Lower leg skin (tissue), 4 donors: Measurements from ENCODE around the gene SNRNP35. TPM values are rescaled to one million over a fixed set of nuclear protein-coding genes. Genes with fewer than 3 reads are reported as not detected.

Source experiments
- DNase-seq, 2 donors: peaks; one replicate each; pipeline ENCODE4 v3.0.0-alpha.2; 2019; ENCODE audit warnings: low spot score in 2 of 2
- H3K4me3 ChIP-seq: fragments of 200-600 bp; sonication (generic); 2 replicates; pipeline ENCODE4 v1.5.1; 2017; ENCODE audit warnings: mild to moderate bottlenecking, low read depth; ENCODE audit not compliant: poor library complexity, severe bottlenecking
- POLR2A ChIP-seq, 2 donors: fragments of 450-650 bp; IDR thresholded peaks; one replicate each; pipeline ENCODE4 v1.6.1; 2016 to 2017; ENCODE audit warnings: antibody characterized with exemption in 2 of 2, mild to moderate bottlenecking in 1 of 2, moderate library complexity in 1 of 2
- WGBS, 2 donors: methylation state at CpG; one replicate each; pipeline ENCODE4 v1.1.5; 2018; 5-methylcytosine and 5-hydroxymethylcytosine counted together
- intact Hi-C: fragments of 100-400 bp; cut with DNase I; formaldehyde crosslinking; loops from one replicate; pipeline ENCODE4 v1.15.0; 2023; ENCODE audit warnings: low total_unique reads
- total RNA-seq, 4 donors: library from RNA; depleted of rRNA; stranded (reverse); fragments of >200 nt; gene quantifications; one replicate each; pipeline ENCODE4 v1.1.0, GENCODE V29; 2016
- TF ChIP-seq, protein P1 (sequence below), 3 donors: fragments of 450-650 bp; IDR thresholded peaks; one replicate each; pipeline ENCODE4 v1.5.1; 2016; ENCODE audit warnings: antibody characterized with exemption in 3 of 3, mild to moderate bottlenecking in 3 of 3, moderate library complexity in 2 of 3

The SNRNP35 gene
- total RNA-seq, 4 donors from 2014 or later, result 15.6 to 43.1 (median 22.9) TPM

DNA sequence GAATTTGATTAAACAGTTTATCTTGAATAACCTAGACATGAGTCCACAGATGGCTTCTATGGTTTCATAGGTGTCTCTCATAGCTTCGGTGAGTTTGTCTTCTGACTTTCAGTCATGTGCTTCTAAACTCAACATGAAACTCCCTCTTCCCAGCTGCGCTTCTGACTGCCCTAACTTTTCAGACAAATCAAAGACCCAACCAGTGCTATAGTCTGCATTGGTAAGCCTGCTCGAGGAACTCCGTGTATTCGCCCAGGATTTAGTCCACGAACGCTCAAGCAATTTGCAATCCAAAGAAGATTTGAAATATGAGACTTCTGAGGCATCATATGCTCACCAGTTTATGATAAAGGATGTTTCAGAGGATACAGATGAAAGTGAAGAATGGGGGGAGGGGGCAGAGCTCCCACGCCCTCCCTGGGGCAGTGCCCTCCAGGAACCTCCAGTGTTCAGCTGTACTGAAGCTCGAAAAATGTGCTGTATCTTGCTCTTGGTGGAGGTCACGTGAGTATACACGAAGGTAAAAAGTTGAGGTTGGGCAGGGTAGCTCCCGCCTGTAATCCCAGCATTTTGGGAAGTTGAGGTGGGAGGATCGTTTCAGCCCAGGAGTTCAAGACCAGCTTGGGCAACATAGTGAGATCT, 16.3 kb upstream of the SNRNP35 start:
- WGBS, 2 donors, result 88% methylated on average over 13 of the region's 13 CpGs
- no peak overlapping the region for H3K4me3 ChIP-seq
- no peak for TF ChIP-seq POLR2A (IDR thresholded peaks at IDR 0.05)
- TF ChIP-seq, protein P1, sequence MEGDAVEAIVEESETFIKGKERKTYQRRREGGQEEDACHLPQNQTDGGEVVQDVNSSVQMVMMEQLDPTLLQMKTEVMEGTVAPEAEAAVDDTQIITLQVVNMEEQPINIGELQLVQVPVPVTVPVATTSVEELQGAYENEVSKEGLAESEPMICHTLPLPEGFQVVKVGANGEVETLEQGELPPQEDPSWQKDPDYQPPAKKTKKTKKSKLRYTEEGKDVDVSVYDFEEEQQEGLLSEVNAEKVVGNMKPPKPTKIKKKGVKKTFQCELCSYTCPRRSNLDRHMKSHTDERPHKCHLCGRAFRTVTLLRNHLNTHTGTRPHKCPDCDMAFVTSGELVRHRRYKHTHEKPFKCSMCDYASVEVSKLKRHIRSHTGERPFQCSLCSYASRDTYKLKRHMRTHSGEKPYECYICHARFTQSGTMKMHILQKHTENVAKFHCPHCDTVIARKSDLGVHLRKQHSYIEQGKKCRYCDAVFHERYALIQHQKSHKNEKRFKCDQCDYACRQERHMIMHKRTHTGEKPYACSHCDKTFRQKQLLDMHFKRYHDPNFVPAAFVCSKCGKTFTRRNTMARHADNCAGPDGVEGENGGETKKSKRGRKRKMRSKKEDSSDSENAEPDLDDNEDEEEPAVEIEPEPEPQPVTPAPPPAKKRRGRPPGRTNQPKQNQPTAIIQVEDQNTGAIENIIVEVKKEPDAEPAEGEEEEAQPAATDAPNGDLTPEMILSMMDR (IDR thresholded peaks at IDR 0.05), result no peak
- intact Hi-C loops, result no loop called here
- no peak for DNase-seq

DNA sequence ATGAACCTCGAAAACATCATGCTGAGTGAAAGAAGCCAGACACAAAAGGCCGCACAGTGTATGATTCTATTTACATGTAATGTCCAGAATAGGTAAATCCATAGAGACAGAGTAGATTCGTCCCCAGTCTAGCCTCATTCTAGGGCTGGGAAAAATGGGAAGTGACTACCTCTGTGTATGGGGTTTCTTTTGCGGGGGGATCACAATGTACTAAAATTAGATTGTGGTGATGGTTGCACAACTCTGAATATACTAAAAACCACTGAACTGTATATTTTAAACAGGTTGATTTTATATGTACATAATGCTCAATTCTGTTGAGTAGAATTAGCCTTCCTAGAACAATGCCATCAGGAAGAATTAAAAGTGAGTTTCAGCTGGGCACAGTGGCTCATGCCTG, 15.2 kb upstream of the SNRNP35 start:
- WGBS, 2 donors, result 84 to 86% methylated on average over 4 of the region's 4 CpGs
- DNase-seq, result no peak
- no peak for TF ChIP-seq POLR2A (IDR thresholded peaks at IDR 0.05)
- TF ChIP-seq, protein P1 (IDR thresholded peaks at IDR 0.05), result no peak
- H3K4me3 ChIP-seq, result no peak overlapping the region
- intact Hi-C loops, result no loop called here

DNA sequence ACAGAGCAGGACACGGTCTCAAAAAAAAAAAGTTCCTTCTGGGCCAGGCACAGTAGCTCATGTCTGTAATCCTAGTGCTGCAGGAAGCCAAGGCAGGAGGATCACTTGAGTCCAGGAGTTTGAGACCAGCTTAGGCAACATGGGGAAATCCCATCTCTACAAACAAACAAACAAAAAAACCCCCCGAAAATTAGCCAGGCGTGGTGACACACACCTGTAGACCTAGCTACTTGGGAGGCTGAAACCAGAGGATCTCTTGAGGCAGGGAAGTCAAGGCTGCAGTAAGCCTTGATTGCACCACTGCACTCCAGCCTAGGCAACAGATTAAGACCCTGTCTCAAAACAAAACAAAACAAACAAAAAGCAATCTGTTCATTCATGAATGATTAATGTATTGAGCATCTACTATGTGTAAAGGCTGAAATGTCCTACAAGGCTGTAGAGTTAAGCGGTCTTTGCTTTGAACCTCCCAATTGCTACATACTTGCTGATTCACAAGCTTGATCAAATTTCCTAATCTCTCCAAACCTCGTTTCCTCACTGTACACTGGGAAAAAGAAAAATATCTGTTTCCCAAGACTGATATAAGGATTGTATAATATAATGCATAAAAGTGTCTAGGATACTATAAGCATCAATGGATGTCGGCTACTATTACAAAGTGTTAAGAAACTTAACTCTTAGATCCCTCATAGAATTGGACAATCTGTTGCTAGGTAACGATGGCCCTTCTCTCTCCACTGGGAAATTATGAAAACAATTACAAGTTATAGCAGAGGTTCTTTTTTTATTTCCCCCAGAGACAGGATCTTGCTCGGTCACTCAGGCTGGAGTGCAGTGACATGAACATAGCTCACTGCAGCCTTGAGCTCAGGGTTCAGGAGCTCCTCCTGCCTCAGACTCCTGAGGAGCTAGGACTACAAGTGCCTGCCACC, 13.6 kb upstream of the SNRNP35 start:
- intact Hi-C loops, result no loop called here
- DNase-seq, result no peak
- H3K4me3 ChIP-seq, result no peak overlapping the region
- 78 to 81% methylated on average over 8 of the region's 8 CpGs for WGBS, 2 donors
- no peak for TF ChIP-seq POLR2A (IDR thresholded peaks at IDR 0.05)
- TF ChIP-seq, protein P1 (IDR thresholded peaks at IDR 0.05), result no peak

DNA sequence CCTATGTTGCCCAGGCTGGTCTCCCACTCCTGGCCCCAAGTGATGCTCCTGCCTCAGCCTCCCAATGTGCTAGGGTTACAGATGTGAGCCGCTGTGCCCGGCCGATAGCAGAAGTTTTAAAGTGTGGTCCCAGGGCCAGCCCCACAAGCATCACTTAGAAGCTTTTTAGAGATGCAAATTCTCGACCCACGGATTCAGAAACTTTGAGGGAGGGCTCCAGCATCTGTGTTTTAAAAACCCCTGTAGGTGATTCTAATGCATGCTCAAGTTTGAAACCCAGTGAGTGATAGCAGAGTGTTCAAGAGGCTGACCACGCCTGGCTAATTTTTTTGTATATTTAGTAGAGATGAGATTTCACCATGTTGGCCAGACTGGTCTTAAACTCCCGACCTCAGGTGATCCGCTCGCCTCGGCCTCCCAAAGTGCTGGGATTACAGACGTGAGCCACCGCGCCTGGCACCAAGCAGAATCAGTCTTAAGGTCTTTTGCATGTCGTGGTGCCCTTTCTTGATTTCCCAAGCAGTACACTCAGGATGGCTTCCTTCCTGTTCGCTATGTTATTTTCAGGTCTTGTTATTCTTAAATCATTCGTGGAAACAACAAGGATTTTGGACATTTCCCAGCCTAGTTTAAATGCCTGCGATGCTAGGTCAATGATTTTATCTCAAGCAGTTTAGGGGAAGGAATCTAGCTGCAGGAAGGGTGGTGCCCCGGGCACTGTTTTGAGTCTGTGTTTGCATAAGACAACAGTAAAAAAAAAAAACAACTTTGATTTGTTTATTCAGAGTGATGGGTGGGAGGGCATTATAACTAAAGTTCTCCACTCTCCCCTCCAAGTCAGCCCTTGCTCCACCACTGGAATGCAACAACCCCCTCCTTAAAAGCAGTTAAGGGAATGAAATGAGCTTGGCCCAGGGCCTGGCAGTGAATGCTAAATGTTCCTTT, 12.3 kb upstream of the SNRNP35 start:
- intact Hi-C loops, result no loop called here
- DNase-seq, result no peak
- H3K4me3 ChIP-seq, result no peak overlapping the region
- TF ChIP-seq, protein P1 (IDR thresholded peaks at IDR 0.05), result no peak
- TF ChIP-seq POLR2A (IDR thresholded peaks at IDR 0.05), result no peak
- WGBS, 2 donors, result 32 to 42% methylated on average over 18 of the region's 18 CpGs

DNA sequence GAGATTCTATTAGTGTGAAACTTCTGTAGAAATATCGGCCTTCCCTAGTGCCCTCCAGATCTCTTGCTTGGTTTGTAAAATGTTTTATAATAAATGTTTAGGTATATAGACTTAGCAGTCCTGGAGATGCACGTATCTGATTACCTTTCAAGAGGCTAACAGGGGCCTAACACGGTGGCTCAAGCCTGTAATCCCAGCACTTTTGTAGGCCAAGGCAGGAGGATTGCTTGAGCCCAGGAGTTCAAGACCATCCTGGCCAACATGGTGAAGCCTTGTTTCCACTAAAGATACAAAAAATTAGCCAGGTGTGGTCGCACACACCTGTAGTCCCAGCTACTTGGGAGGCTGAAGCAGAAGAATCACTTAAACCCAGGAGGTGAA, 11.6 kb upstream of the SNRNP35 start:
- H3K4me3 ChIP-seq, result no peak overlapping the region
- 48 to 53% methylated on average over 4 of the region's 4 CpGs for WGBS, 2 donors
- DNase-seq, result no peak
- TF ChIP-seq POLR2A (IDR thresholded peaks at IDR 0.05), result no peak
- TF ChIP-seq, protein P1 (IDR thresholded peaks at IDR 0.05), result no peak
- intact Hi-C loops, result no loop called here
